Smooth muscle cell (in vitro differentiated cells): Measurements from ENCODE around the gene PRR11. TPM values are rescaled to one million over a fixed set of nuclear protein-coding genes. Genes with fewer than 3 reads are reported as not detected.

Experiments used
- DNase-seq: peaks from one replicate; lab custom pipeline; 2025; ENCODE audit not compliant: unreplicated experiment; lab: John Stamatoyannopoulos, UW
- H2AFZ ChIP-seq: fragments of 200-600 bp; sonication (generic); 2 replicates; pipeline ENCODE4 v1.6.0; 2016; ENCODE audit warnings: antibody characterized with exemption, low read depth, mild to moderate bottlenecking
- H3F3A ChIP-seq: fragments of 200-600 bp; sonication (generic); 2 replicates; pipeline ENCODE4 v1.6.0; 2017; ENCODE audit warnings: antibody characterized with exemption, low read depth
- H3K27ac ChIP-seq: fragments of 200-600 bp; sonication (generic); 2 replicates; pipeline ENCODE4 v1.5.1; 2016; ENCODE audit warnings: low read depth, mild to moderate bottlenecking
- H3K27me3 ChIP-seq: fragments of 200-600 bp; sonication (generic); 2 replicates; pipeline ENCODE4 v1.6.1; 2016; ENCODE audit warnings: low read depth, mild to moderate bottlenecking
- H3K36me3 ChIP-seq: fragments of 200-600 bp; sonication (generic); 2 replicates; pipeline ENCODE4 v1.5.1; 2016; ENCODE audit warnings: low read depth
- H3K4me1 ChIP-seq: fragments of 200-600 bp; sonication (generic); 2 replicates; pipeline ENCODE4 v1.5.1; 2016; ENCODE audit warnings: low read depth
- H3K4me2 ChIP-seq: fragments of 200-600 bp; sonication (generic); 2 replicates; pipeline ENCODE4 v1.6.0; 2016; ENCODE audit warnings: mild to moderate bottlenecking
- H3K4me3 ChIP-seq: fragments of 200-600 bp; sonication (generic); 2 replicates; pipeline ENCODE4 v1.5.1; 2016; ENCODE audit warnings: mild to moderate bottlenecking
- H3K79me2 ChIP-seq: fragments of 200-600 bp; sonication (generic); 2 replicates; pipeline ENCODE4 v1.6.0; 2016; ENCODE audit warnings: low read depth, mild to moderate bottlenecking
- H3K9ac ChIP-seq: fragments of 200-600 bp; sonication (generic); 2 replicates; pipeline ENCODE4 v1.6.0; 2016; ENCODE audit warnings: low read depth
- H3K9me3 ChIP-seq: fragments of 200-600 bp; sonication (generic); replicated peaks from 2 replicates; pipeline ENCODE4 v1.5.1; 2016; ENCODE audit warnings: low read depth
- H4K20me1 ChIP-seq: fragments of 200-600 bp; sonication (generic); 2 replicates; pipeline ENCODE4 v1.6.0; 2016; ENCODE audit warnings: low read depth
- CTCF ChIP-seq: fragments of 200-600 bp; sonication (generic); IDR thresholded peaks from 2 replicates; pipeline ENCODE4 v1.5.1; 2017; ENCODE audit warnings: borderline replicate concordance, mild to moderate bottlenecking, antibody characterized with exemption; ENCODE audit not compliant: insufficient read depth, poor library complexity, severe bottlenecking
- WGBS: methylation state at CpG from one replicate; pipeline ENCODE4 v1.1.7; 2016; ENCODE audit warnings: low lambda C conversion rate; 5-methylcytosine and 5-hydroxymethylcytosine counted together
- polyA plus RNA-seq: library from polyadenylated mRNA; unstranded; fragments of >200 nt; fragmentation: Nextera tagmentation; extraction: Ambion mirVana; gene quantifications from 2 replicates; pipeline ENCODE4 v1.2.1, GENCODE V29; 2016
- total RNA-seq: library from RNA; depleted of rRNA; stranded (reverse); fragments of >200 nt; gene quantifications from 2 replicates; pipeline ENCODE4 v1.2.3, GENCODE V29; 2014

Gene PRR11
- total and polyA plus RNA-seq, 2 experiments from 2014 or later, result 4.2 to 7.9 TPM

DNA sequence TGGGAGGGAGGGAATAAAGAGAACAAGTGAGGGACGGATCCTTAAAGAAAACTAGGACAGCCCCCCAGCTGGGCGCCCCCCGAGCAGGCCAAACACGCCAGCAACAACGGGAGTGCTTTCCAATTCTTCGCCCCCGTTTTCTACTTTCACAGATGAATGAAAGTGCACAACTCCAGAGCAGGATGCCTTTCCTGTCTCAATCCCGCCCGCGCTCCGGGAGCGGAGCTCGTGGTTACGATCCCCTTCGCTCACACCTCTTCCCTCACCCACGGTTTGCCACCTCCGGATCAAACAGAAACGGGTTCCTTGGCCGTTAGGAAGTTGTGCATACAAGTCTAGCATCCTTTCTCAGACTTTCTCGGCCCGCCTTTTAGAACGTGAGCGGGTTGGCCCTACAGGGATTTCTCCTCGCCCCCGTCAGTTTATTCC, 1.2 kb upstream of the PRR11 start:
- TF ChIP-seq CTCF, result no peak
- H3K9ac ChIP-seq, result peak overlapping the region; percentile 61
- H3F3A ChIP-seq, result peaks cover 8% of the 10 kb centered on the region
- H3K27ac ChIP-seq, result peak overlapping the region; percentile 85
- H4K20me1 ChIP-seq, result peaks cover 6% of the 10 kb centered on the region
- H3K79me2 ChIP-seq, result peaks cover 79% of the 10 kb centered on the region
- peak overlapping the region; percentile 85 for H3K4me2 ChIP-seq
- H3K4me1 ChIP-seq, result peaks cover 37% of the 10 kb centered on the region
- under 1% methylated on average over 25 of the region's 25 CpGs for WGBS
- no peaks in the 10 kb centered on the region for H3K27me3 ChIP-seq
- peak overlapping the region; percentile 80 for H3K4me3 ChIP-seq
- DNase-seq, result peak; percentile 35
- peak overlapping the region; percentile 80 for H2AFZ ChIP-seq
- no peaks in the 10 kb centered on the region for H3K9me3 ChIP-seq
- H3K36me3 ChIP-seq, result no peaks in the 10 kb centered on the region

- no peak for TF ChIP-seq CTCF
- peak; percentile 92 for DNase-seq
- peaks cover 1% of the 10 kb centered on the region for H4K20me1 ChIP-seq
- peaks cover 8% of the 10 kb centered on the region for H3F3A ChIP-seq
- peak within 1 kb of the TSS; percentile 88 for H3K27ac ChIP-seq
- H3K9me3 ChIP-seq, result no peaks in the 10 kb centered on the region
- no peaks in the 10 kb centered on the region for H3K36me3 ChIP-seq
- 1% methylated on average over 37 of the region's 39 CpGs for WGBS
- H3K79me2 ChIP-seq, result peaks cover 79% of the 10 kb centered on the region
- no peaks in the 10 kb centered on the region for H3K27me3 ChIP-seq
- H3K4me3 ChIP-seq, result peak within 1 kb of the TSS; percentile 80
- peak within 1 kb of the TSS; percentile 80 for H3K9ac ChIP-seq
- peak within 1 kb of the TSS; percentile 99 for H2AFZ ChIP-seq
- peaks cover 37% of the 10 kb centered on the region for H3K4me1 ChIP-seq
- H3K4me2 ChIP-seq, result peak within 1 kb of the TSS; percentile 99
These were observed 666 bp upstream of the PRR11 start, which contains the start of gene SKA2 for GRCh38 chr17:59154721-59155438. Gene SKA2, minus strand, starts transcription at chr17:59155186. Its CDS starts 23 bp downstream, at chr17:59155163.

DNA sequence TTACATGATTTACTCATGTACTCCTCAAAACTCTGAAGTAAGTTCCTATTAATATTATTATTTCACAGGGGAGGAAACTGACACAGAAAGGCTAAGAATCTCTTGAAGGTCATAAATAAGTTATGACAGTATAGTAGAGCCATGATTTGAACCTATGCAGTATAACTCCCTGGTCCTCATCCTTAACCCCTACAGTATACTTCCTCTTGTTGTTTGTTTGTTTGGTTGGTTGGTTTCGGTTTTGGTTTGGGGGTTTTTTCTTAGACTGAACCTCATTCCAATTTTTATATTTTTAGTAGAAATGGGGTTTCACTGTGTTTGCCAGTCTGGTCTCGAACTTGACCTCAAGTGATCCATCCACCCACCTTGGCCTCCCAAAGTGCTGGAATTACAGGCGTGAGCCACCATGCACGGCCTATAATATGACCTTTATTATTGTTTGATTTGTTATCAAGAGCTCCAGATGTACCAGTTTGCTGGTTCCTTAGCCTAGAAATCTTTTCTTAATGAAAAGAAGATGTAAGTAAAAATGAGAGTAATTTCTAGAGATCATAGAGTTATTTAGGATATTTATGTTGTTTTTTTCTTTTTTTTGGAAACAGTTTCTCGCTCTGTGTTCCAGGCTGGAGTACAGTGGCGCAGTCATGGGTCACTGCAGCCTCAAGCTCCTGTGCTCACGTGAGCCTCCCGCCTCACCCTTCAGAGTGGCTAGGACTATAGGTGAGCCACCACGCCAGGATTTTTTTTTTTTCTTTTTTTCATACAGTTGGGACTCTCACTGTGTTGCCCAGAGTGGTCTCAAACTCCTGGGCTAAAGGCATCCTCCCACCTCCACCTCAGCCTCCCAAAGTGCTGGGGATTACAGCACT, 4.8 kb downstream of the PRR11 start:
- Histone ChIP-seq H3K27me3 (no peaks in the 10 kb centered on the region), H3K4me1 (peaks cover 11% of the 10 kb centered on the region), H3F3A (peaks cover 8% of the 10 kb centered on the region), H3K9me3 (no peaks in the 10 kb centered on the region), H3K27ac (no peak overlapping the region), H3K4me3 (no peak overlapping the region), H3K4me2 (no peak overlapping the region), H3K79me2 (peaks cover 66% of the 10 kb centered on the region), H4K20me1 (no peaks in the 10 kb centered on the region), H3K9ac (no peak overlapping the region), H2AFZ (no peak overlapping the region), H3K36me3 (no peaks in the 10 kb centered on the region)
- 96% methylated on average over 9 of the region's 9 CpGs for WGBS
- DNase-seq, result no peak
- no peak for TF ChIP-seq CTCF
